ENCODE data around the gene KLHL40.

Gene KLHL40

GRCh38 chr3:42688016-42688415, 2.7 kb downstream of the KLHL40 start:
- Histone ChIP-seq H3K27me3 (ENCODE audit: insufficient read depth, poor library complexity, severe bottlenecking) (peaks cover 19% of the 10 kb centered on the region), H3K9me3 (ENCODE audit: severe bottlenecking) (no peaks in the 10 kb centered on the region), H3K36me3 (ENCODE audit: low read depth) (no peaks in the 10 kb centered on the region), H3K4me1 (ENCODE audit: insufficient read depth, poor library complexity, severe bottlenecking) (peaks cover 4% of the 10 kb centered on the region), H3K27ac (ENCODE audit: poor library complexity, severe bottlenecking) (no peak overlapping the region), H3K4me3 (ENCODE audit: severe bottlenecking) (no peak overlapping the region)
- peak; percentile 56 for DNase-seq (ENCODE audit: low spot score)
- no peak for ATAC-seq (ENCODE audit: low read depth)
- TF ChIP-seq CTCF (IDR thresholded peaks at IDR 0.05; ENCODE audit: poor library complexity, severe bottlenecking) = no peak

GRCh38 chr3:42688487-42689420, 3.4 kb downstream of the KLHL40 start:
- TF ChIP-seq CTCF (IDR thresholded peaks at IDR 0.05; ENCODE audit: poor library complexity, severe bottlenecking) = no peak
- no peak overlapping the region for H3K4me3 ChIP-seq (ENCODE audit: severe bottlenecking)
- H3K9me3 ChIP-seq (ENCODE audit: severe bottlenecking) = no peaks in the 10 kb centered on the region
- H3K4me1 ChIP-seq (ENCODE audit: insufficient read depth, poor library complexity, severe bottlenecking) = peaks cover 4% of the 10 kb centered on the region
- H3K27me3 ChIP-seq (ENCODE audit: insufficient read depth, poor library complexity, severe bottlenecking) = peaks cover 19% of the 10 kb centered on the region
- ATAC-seq (ENCODE audit: low read depth) (no peak), DNase-seq (ENCODE audit: low spot score) (peak; percentile 31)
- no peak overlapping the region for H3K27ac ChIP-seq (ENCODE audit: poor library complexity, severe bottlenecking)
- H3K36me3 ChIP-seq (ENCODE audit: low read depth) = no peaks in the 10 kb centered on the region

GRCh38 chr3:42689421-42690014, 4.2 kb downstream of the KLHL40 start:
- Histone ChIP-seq H3K27me3 (ENCODE audit: insufficient read depth, poor library complexity, severe bottlenecking) (peaks cover 19% of the 10 kb centered on the region), H3K4me3 (ENCODE audit: severe bottlenecking) (no peak overlapping the region), H3K27ac (ENCODE audit: poor library complexity, severe bottlenecking) (no peak overlapping the region), H3K4me1 (ENCODE audit: insufficient read depth, poor library complexity, severe bottlenecking) (peaks cover under 1% of the 10 kb centered on the region), H3K9me3 (ENCODE audit: severe bottlenecking) (no peaks in the 10 kb centered on the region), H3K36me3 (ENCODE audit: low read depth) (no peaks in the 10 kb centered on the region)
- ATAC-seq (ENCODE audit: low read depth) (no peak), DNase-seq (ENCODE audit: low spot score) (peak; percentile 14)
- no peak for TF ChIP-seq CTCF (IDR thresholded peaks at IDR 0.05; ENCODE audit: poor library complexity, severe bottlenecking)

GRCh38 chr3:42690191-42690590, 4.9 kb downstream of the KLHL40 start:
- Histone ChIP-seq H3K4me3 (ENCODE audit: severe bottlenecking) (no peak overlapping the region), H3K27me3 (ENCODE audit: insufficient read depth, poor library complexity, severe bottlenecking) (peaks cover 17% of the 10 kb centered on the region), H3K4me1 (ENCODE audit: insufficient read depth, poor library complexity, severe bottlenecking) (no peaks in the 10 kb centered on the region), H3K36me3 (ENCODE audit: low read depth) (no peaks in the 10 kb centered on the region), H3K27ac (ENCODE audit: poor library complexity, severe bottlenecking) (no peak overlapping the region), H3K9me3 (ENCODE audit: severe bottlenecking) (no peaks in the 10 kb centered on the region)
- DNase-seq (ENCODE audit: low spot score) = no peak
- no peak for ATAC-seq (ENCODE audit: low read depth)
- TF ChIP-seq CTCF (IDR thresholded peaks at IDR 0.05; ENCODE audit: poor library complexity, severe bottlenecking) = no peak
